ENCODE data around the gene SELP. TPM values are rescaled to one million over a fixed set of nuclear protein-coding genes. Genes with fewer than 3 reads are reported as not detected.

Gene SELP
- polyA plus RNA-seq, 3 donors: 0.84 to 1.4 (median 0.85) TPM

GRCh38 chr1:169647512-169647911 is 17.6 kb upstream of the SELP start:
- no peak overlapping the region for H3K4me3 Mint-ChIP-seq
- H3K27ac ChIP-seq (ENCODE audit: low read depth in 1 of 2, low read length in 2 of 2): no peak overlapping the region
- H3K36me3 Mint-ChIP-seq: peaks cover 0 to 2% of the 10 kb centered on the region in 2 donors
- peaks cover 0 to 4% (median 0%) of the 10 kb centered on the region in 3 donors for H3K27me3 Mint-ChIP-seq (ENCODE audit: low read depth in 3 of 3)
- no peak overlapping the region for H3K27ac Mint-ChIP-seq
- no peak overlapping the region for H3K9ac ChIP-seq (ENCODE audit: insufficient read depth, low read length, poor library complexity, severe bottlenecking)
- no peaks in the 10 kb centered on the region for H3K36me3 ChIP-seq (replicated peaks in 1 of 2; ENCODE audit: control insufficient read depth in 1 of 2, insufficient read depth in 2 of 2, low read length in 2 of 2)
- peaks cover 4 to 8% of the 10 kb centered on the region in 2 donors for H3K4me1 ChIP-seq (ENCODE audit: control insufficient read depth in 1 of 2, insufficient read depth in 2 of 2, low read length in 2 of 2)
- no peak overlapping the region for H3K4me2 ChIP-seq (replicated peaks; ENCODE audit: extremely low read depth, low read length, poor library complexity, severe bottlenecking)
- H3K4me1 Mint-ChIP-seq: peaks cover 10% of the 10 kb centered on the region
- H2AFZ ChIP-seq (ENCODE audit: insufficient read depth, low read depth, low read length, poor library complexity, severe bottlenecking): no peak overlapping the region
- H4K20me1 ChIP-seq (ENCODE audit: insufficient read depth, low read length): no peaks in the 10 kb centered on the region
- peaks cover 0 to 8% (median 3%) of the 10 kb centered on the region in 7 donors for H3K9me3 Mint-ChIP-seq
- TF ChIP-seq, protein P1, sequence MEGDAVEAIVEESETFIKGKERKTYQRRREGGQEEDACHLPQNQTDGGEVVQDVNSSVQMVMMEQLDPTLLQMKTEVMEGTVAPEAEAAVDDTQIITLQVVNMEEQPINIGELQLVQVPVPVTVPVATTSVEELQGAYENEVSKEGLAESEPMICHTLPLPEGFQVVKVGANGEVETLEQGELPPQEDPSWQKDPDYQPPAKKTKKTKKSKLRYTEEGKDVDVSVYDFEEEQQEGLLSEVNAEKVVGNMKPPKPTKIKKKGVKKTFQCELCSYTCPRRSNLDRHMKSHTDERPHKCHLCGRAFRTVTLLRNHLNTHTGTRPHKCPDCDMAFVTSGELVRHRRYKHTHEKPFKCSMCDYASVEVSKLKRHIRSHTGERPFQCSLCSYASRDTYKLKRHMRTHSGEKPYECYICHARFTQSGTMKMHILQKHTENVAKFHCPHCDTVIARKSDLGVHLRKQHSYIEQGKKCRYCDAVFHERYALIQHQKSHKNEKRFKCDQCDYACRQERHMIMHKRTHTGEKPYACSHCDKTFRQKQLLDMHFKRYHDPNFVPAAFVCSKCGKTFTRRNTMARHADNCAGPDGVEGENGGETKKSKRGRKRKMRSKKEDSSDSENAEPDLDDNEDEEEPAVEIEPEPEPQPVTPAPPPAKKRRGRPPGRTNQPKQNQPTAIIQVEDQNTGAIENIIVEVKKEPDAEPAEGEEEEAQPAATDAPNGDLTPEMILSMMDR (IDR thresholded peaks at IDR 0.05): no peak
- intact Hi-C loops (cut with micrococcal nuclease): no loop called here
- H3K27me3 ChIP-seq (ENCODE audit: control insufficient read depth in 2 of 2, insufficient read depth in 2 of 2, low read length in 2 of 2): no peaks in the 10 kb centered on the region
- no peak overlapping the region for H3K4me3 ChIP-seq (replicated peaks in 1 of 3; ENCODE audit: low read depth in 2 of 3, low read length in 3 of 3)
- H3K9me3 ChIP-seq (replicated peaks in 1 of 2; ENCODE audit: control insufficient read depth in 1 of 2, insufficient read depth in 1 of 2, low read length in 2 of 2): no peaks in the 10 kb centered on the region
- H3K79me2 ChIP-seq (ENCODE audit: insufficient read depth, low read length): no peaks in the 10 kb centered on the region
- no peak for DNase-seq

DNA sequence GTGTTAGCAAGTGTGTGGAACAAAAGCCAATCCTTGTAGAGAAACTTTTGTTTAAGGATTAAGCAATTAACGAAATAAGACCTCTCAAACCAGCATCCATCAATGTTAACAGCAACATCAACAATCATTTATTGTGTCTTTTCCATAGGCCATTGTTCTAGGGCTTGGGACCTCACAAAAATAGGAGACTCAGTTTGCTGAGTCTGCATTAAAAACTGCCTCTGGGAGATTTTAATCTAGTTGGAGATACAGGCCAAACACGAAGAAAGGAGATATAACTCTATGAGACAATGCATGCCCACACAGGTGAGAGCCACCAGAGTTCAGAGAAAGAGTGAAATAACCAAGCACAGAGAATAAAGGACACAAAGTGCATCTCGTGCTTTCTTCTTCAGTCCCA is 14.4 kb upstream of the SELP start:
- H3K4me1 Mint-ChIP-seq: peaks cover 10% of the 10 kb centered on the region

More for the DNA sequence above, 14.4 kb upstream of the SELP start:
- WGBS (ENCODE audit: insufficient coverage): 100% methylated on average over 2 of the region's 3 CpGs
- H3K4me3 ChIP-seq (replicated peaks in 1 of 3; ENCODE audit: low read depth in 2 of 3, low read length in 3 of 3): no peak overlapping the region
- H3K27ac ChIP-seq (ENCODE audit: low read depth in 1 of 2, low read length in 2 of 2): no peak overlapping the region
- no peaks in the 10 kb centered on the region for H3K27me3 ChIP-seq (ENCODE audit: control insufficient read depth in 2 of 2, insufficient read depth in 2 of 2, low read length in 2 of 2)
- peaks cover 0 to 6% (median 3%) of the 10 kb centered on the region in 7 donors for H3K9me3 Mint-ChIP-seq
- intact Hi-C loops (cut with micrococcal nuclease): no loop called here
- no peak overlapping the region for H2AFZ ChIP-seq (ENCODE audit: insufficient read depth, low read depth, low read length, poor library complexity, severe bottlenecking)
- no peak overlapping the region for H3K9ac ChIP-seq (ENCODE audit: insufficient read depth, low read length, poor library complexity, severe bottlenecking)
- no peaks in the 10 kb centered on the region for H3K36me3 ChIP-seq (replicated peaks in 1 of 2; ENCODE audit: control insufficient read depth in 1 of 2, insufficient read depth in 2 of 2, low read length in 2 of 2)
- H4K20me1 ChIP-seq (ENCODE audit: insufficient read depth, low read length): no peaks in the 10 kb centered on the region
- no peak for DNase-seq
- H3K79me2 ChIP-seq (ENCODE audit: insufficient read depth, low read length): no peaks in the 10 kb centered on the region
- H3K27ac Mint-ChIP-seq: no peak overlapping the region
- TF ChIP-seq, protein P1 (IDR thresholded peaks at IDR 0.05): no peak
- no peaks in the 10 kb centered on the region for H3K9me3 ChIP-seq (replicated peaks in 1 of 2; ENCODE audit: control insufficient read depth in 1 of 2, insufficient read depth in 1 of 2, low read length in 2 of 2)
- peaks cover 0 to 2% (median 0%) of the 10 kb centered on the region in 3 donors for H3K27me3 Mint-ChIP-seq (ENCODE audit: low read depth in 3 of 3)
- H3K4me3 Mint-ChIP-seq: no peak overlapping the region
- H3K36me3 Mint-ChIP-seq: peaks cover 0 to 2% of the 10 kb centered on the region in 2 donors
- H3K4me1 ChIP-seq (ENCODE audit: control insufficient read depth in 1 of 2, insufficient read depth in 2 of 2, low read length in 2 of 2): peaks cover 4 to 8% of the 10 kb centered on the region in 2 donors
- H3K4me2 ChIP-seq (replicated peaks; ENCODE audit: extremely low read depth, low read length, poor library complexity, severe bottlenecking): no peak overlapping the region

Measured in CD14-positive monocyte (primary cell).